Erythroblast (primary cell): ENCODE measurements around the gene DENND1B.
A peak's percentile ranks its signal among the peaks of the same experiment; 100 is the strongest.

ENCODE experiments used
- DNase-seq, 2 experiments: peaks; one replicate each; lab custom pipeline; 2025; lab: John Stamatoyannopoulos, UW
- GATA1 ChIP-seq: IDR thresholded peaks from 2 replicates; pipeline ENCODE4 v1.6.1; 2011; ENCODE audit warnings: low read depth, mild to moderate bottlenecking, control low read depth, low read length, moderate library complexity
- POLR2A ChIP-seq: IDR thresholded peaks from 2 replicates; pipeline ENCODE4 v1.6.1; 2011; ENCODE audit warnings: mild to moderate bottlenecking, low read length

DENND1B gene

GRCh38 chr1:197775282-197776262, at the start of gene DENND1B:
DENND1B (minus strand) TSS chr1:197775480; CDS start chr1:197775155, 325 bp downstream.
- peak; percentile 80 to 84 for DNase-seq
- no peak for TF ChIP-seq GATA1
- peak; percentile 43 for TF ChIP-seq POLR2A

GRCh38 chr1:197814306-197814705, 39.0 kb upstream of the DENND1B start:
- DNase-seq, result no peak
- no peak for TF ChIP-seq POLR2A
- TF ChIP-seq GATA1, result no peak

GRCh38 chr1:197813741-197814140, 38.5 kb upstream of the DENND1B start:
- TF ChIP-seq POLR2A, result no peak
- TF ChIP-seq GATA1, result no peak
- no peak for DNase-seq

GRCh38 chr1:197811769-197812168, 36.5 kb upstream of the DENND1B start:
- TF ChIP-seq POLR2A, result no peak
- no peak for TF ChIP-seq GATA1
- DNase-seq, result no peak

- TF ChIP-seq GATA1 (no peak), POLR2A (no peak)
- DNase-seq, result no peak
Observed at GRCh38 chr1:197810812-197811211, 35.5 kb upstream of the DENND1B start.

- DNase-seq, result no peak
- TF ChIP-seq GATA1 (no peak), POLR2A (no peak)
Observed at GRCh38 chr1:197808880-197809279, 33.6 kb upstream of the DENND1B start.

- TF ChIP-seq POLR2A (no peak), GATA1 (no peak)
- DNase-seq, result no peak
Observed at GRCh38 chr1:197807739-197808453, 32.6 kb upstream of the DENND1B start.

GRCh38 chr1:197807216-197807615, 31.9 kb upstream of the DENND1B start:
- TF ChIP-seq POLR2A (no peak), GATA1 (no peak)
- no peak for DNase-seq

GRCh38 chr1:197806718-197807117, 31.4 kb upstream of the DENND1B start:
- no peak for DNase-seq
- TF ChIP-seq POLR2A, result no peak
- no peak for TF ChIP-seq GATA1

GRCh38 chr1:197801684-197802083, 26.4 kb upstream of the DENND1B start:
- TF ChIP-seq GATA1 (no peak), POLR2A (no peak)
- no peak for DNase-seq

GRCh38 chr1:197801111-197801482, 25.8 kb upstream of the DENND1B start:
- DNase-seq, result no peak
- no peak for TF ChIP-seq GATA1
- TF ChIP-seq POLR2A, result no peak

- no peak for DNase-seq
- TF ChIP-seq GATA1, result no peak
- TF ChIP-seq POLR2A, result no peak
Observed at GRCh38 chr1:197800379-197801110, 25.3 kb upstream of the DENND1B start.

GRCh38 chr1:197799271-197799670, 24.0 kb upstream of the DENND1B start:
- no peak for DNase-seq
- no peak for TF ChIP-seq GATA1
- TF ChIP-seq POLR2A, result no peak
